ENCODE data around the gene BCAS1.

DNA sequence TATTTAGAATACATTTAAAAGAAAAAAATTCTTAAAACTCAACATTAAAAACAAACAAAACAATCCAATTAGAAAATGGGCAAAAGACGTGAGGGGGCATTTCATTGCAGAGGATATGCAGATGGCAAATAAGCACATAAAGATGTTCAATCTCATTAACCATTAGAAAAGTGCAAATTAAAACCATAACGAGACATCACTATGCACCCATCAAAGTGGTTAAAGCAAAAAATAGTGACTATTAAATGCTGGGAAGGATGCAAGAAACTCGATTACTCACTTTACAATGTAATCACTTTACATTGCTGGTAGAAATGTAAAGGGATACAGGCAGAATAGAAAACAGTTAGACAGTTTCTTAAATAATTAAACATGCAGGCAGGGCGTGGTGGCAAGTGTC, 59.0 kb downstream of the BCAS1 start:
- TF ChIP-seq CTCF (IDR thresholded peaks at IDR 0.05), result no peak
- TF ChIP-seq POLR2A (IDR thresholded peaks at IDR 0.05), result no peak

Measured in right lobe of liver (tissue), 4 donors.